GM12878 (cell line): ENCODE data around the gene STAMBPL1. TPM values are rescaled to one million over a fixed set of nuclear protein-coding genes. Genes with fewer than 3 reads are reported as not detected.

Experiments
- ATAC-seq: fragments of 200-7000 bp; cut with Tn5 transposase; 3 replicates; pipeline ENCODE4 v1.9.1; 2020; ENCODE audit warnings: mild to moderate bottlenecking, moderate library complexity
- BruUV-seq: library from RNA; stranded (reverse); fragments of 400-500 nt; replicated peaks from 2 replicates; lab custom pipeline; 2021; lab: Mats Ljungman, UMichigan
- CTCF ChIA-PET: fragments of 300-600 bp; sonication (Branson Sonifier 250); formaldehyde crosslinking; extraction: SDS; loops from one replicate; lab custom pipeline; 2021; ENCODE audit warnings: inconsistent platforms; lab: Yijun Ruan, JAX
- POLR2A ChIA-PET: fragments of 350-600 bp; formaldehyde crosslinking; extraction: SDS; loops from one replicate; lab custom pipeline; 2021; ENCODE audit warnings: inconsistent platforms; lab: Charles Lee
- RAD21 ChIA-PET: fragments of 300-600 bp; sonication (Branson Sonifier 250); formaldehyde crosslinking; loops from one replicate; lab custom pipeline; 2023; ENCODE audit warnings: antibody characterized with exemption; ENCODE audit not compliant: unreplicated experiment; lab: Charles Lee
- SMC1A ChIA-PET: fragments of 300-600 bp; sonication (Branson Sonifier 250); formaldehyde crosslinking; loops from one replicate; lab custom pipeline; 2023; ENCODE audit not compliant: unreplicated experiment, uncharacterized antibody; lab: Charles Lee
- DNase-seq: peaks from one replicate; pipeline ENCODE4 v3.0.0-alpha.2; 2011; ENCODE audit warnings: low read depth, low spot score
- FAIRE-seq: peaks from 3 replicates; lab custom pipeline; 2011; peaks lifted over from hg19 to GRCh38; lab: Jason Lieb, UNC
- H2AFZ ChIP-seq: 2 replicates; pipeline ENCODE4 v1.6.0; 2011; ENCODE audit warnings: low read depth, low read length, control low read depth; ENCODE audit not compliant: control insufficient read depth
- H3K27ac ChIP-seq: 2 replicates; pipeline ENCODE4 v1.5.1; 2011; ENCODE audit warnings: control low read depth; ENCODE audit not compliant: control insufficient read depth, insufficient read depth
- H3K27me3 ChIP-seq, 2 experiments: replicated peaks in 1 of 2; 2 replicates each; pipeline versions ENCODE4 v1.6.0 to v1.6.1; 2011; ENCODE audit warnings: low read length in 1 of 2; ENCODE audit not compliant: control insufficient read depth in 2 of 2, insufficient read depth in 2 of 2
- H3K36me3 ChIP-seq, 2 experiments: 2 replicates each; pipeline ENCODE4 v1.5.1; 2011; ENCODE audit warnings: low read length in 1 of 2; ENCODE audit not compliant: control insufficient read depth in 2 of 2, insufficient read depth in 2 of 2
- H3K4me1 ChIP-seq: 2 replicates; pipeline ENCODE4 v1.6.1; 2011; ENCODE audit warnings: mild to moderate bottlenecking, low read length, moderate library complexity, mixed read lengths; ENCODE audit not compliant: control insufficient read depth, insufficient read depth
- H3K4me2 ChIP-seq: 2 replicates; pipeline ENCODE4 v1.6.0; 2011; ENCODE audit warnings: control low read depth; ENCODE audit not compliant: control insufficient read depth, insufficient read depth
- H3K4me3 ChIP-seq: fragments of 200-600 bp; sonication (generic); 2 replicates; pipeline ENCODE4 v1.5.1; 2016
- H3K79me2 ChIP-seq: 2 replicates; pipeline ENCODE4 v1.6.0; 2011; ENCODE audit warnings: low read length; ENCODE audit not compliant: control insufficient read depth, insufficient read depth
- H3K9ac ChIP-seq: 2 replicates; pipeline ENCODE4 v1.8.0; 2011; ENCODE audit warnings: low read length, control low read depth, mixed read lengths; ENCODE audit not compliant: control insufficient read depth, insufficient read depth
- H3K9me3 ChIP-seq: replicated peaks from 3 replicates; pipeline ENCODE4 v1.5.1; 2011; ENCODE audit warnings: mild to moderate bottlenecking, low read length; ENCODE audit not compliant: control insufficient read depth, insufficient read depth
- H4K20me1 ChIP-seq: 2 replicates; pipeline ENCODE4 v1.6.0; 2011; ENCODE audit not compliant: control insufficient read depth, insufficient read depth
- ATF2 ChIP-seq: IDR thresholded peaks from 2 replicates; pipeline ENCODE4 v1.6.1; 2012; ENCODE audit warnings: low read length, inconsistent platforms
- CEBPB ChIP-seq, 2 experiments: fragments of 150-350 bp in 1 of 2; IDR thresholded peaks; 2 replicates each; pipeline ENCODE4 v1.6.1; 2012 to 2014; ENCODE audit warnings: low read depth in 2 of 2, low read length in 2 of 2, borderline replicate concordance in 1 of 2, inconsistent platforms in 1 of 2
- MYB ChIP-seq: fragments of 150-350 bp; IDR thresholded peaks from 2 replicates; pipeline ENCODE4 v1.6.1; 2014; ENCODE audit warnings: mild to moderate bottlenecking, low read depth, low read length, borderline replicate concordance
- NFYA ChIP-seq: IDR thresholded peaks from 2 replicates; pipeline ENCODE4 v1.6.1; 2011; ENCODE audit warnings: low read depth, mild to moderate bottlenecking, low read length, improper control_type of control experiment, borderline replicate concordance
- PBX3 ChIP-seq: IDR thresholded peaks from 2 replicates; pipeline ENCODE4 v1.6.1; 2011; ENCODE audit warnings: mild to moderate bottlenecking, low read depth, low read length, moderate library complexity; ENCODE audit not compliant: insufficient replicate concordance
- RBBP5 ChIP-seq: fragments of 200-600 bp; sonication (generic); conservative IDR thresholded peaks from 2 replicates; pipeline ENCODE4 v1.6.1; 2016
- USF2 ChIP-seq: IDR thresholded peaks from 2 replicates; pipeline ENCODE4 v1.6.1; 2011; ENCODE audit warnings: low read depth, low read length, improper control_type of control experiment, borderline replicate concordance
- WGBS: methylation state at CpG from one replicate; pipeline ENCODE4 v1.1.6; 2016; ENCODE audit warnings: low lambda C conversion rate; ENCODE audit not compliant: insufficient replicate concordance, insufficient coverage; ENCODE audit errors: missing lambda C conversion rate; 5-methylcytosine and 5-hydroxymethylcytosine counted together
- in situ Hi-C: fragments of 300-500 bp; cut with MboI; formaldehyde crosslinking; loops from 9 replicates; pipeline ENCODE4 v1.14.3; 2018; ENCODE audit warnings: mixed read lengths
- intact Hi-C: fragments of 100-400 bp; cut with micrococcal nuclease; formaldehyde crosslinking; loops from one replicate; pipeline ENCODE4 v1.14.2; 2022; ENCODE audit not compliant: unreplicated experiment
- polyA plus RNA-seq, 11 experiments: library from polyadenylated mRNA; depleted of rRNA in 4 of 11; unstranded in 6 of 11; stranded (reverse) in 5 of 11; fragments of >200 nt; fragmentation: Nextera tagmentation in 4 of 11; fragmentation: Illumina TruSeq in 1 of 11; extraction: Ambion mirVana in 4 of 11; extraction: Trizol in 1 of 11; gene quantifications; 1 replicate in 1 of 11; 2 replicates in 10 of 11; pipeline versions ENCODE4 v1.2.1 to v1.2.3, GENCODE V29; 2011 to 2016; ENCODE audit warnings: inconsistent platforms in 2 of 11, missing spikeins in 2 of 11, low read depth in 1 of 11
- total RNA-seq, 4 experiments: library from RNA; depleted of rRNA in 3 of 4; stranded (reverse); fragments of >200 nt in 3 of 4; fragmentation: Illumina TruSeq in 1 of 4; extraction: Trizol in 1 of 4; gene quantifications; 2 replicates each; pipeline versions ENCODE4 v1.2.1 to v1.2.3, GENCODE V29; 2013 to 2021
- TF ChIP-seq, protein P1 (sequence below): fragments of 450-650 bp; IDR thresholded peaks from 2 replicates; pipeline ENCODE4 v1.6.1; 2016; ENCODE audit warnings: mild to moderate bottlenecking
- TF ChIP-seq, protein P2 (sequence below): fragments of 450-650 bp; IDR thresholded peaks from 2 replicates; pipeline ENCODE4 v1.6.1; 2016; ENCODE audit warnings: mild to moderate bottlenecking, moderate library complexity, borderline replicate concordance

The STAMBPL1 gene
- total and polyA plus RNA-seq, 10 of the 15 experiments (the other 5 are each of a cell fraction or from before 2014, with no cell fraction given): 7.5 to 44.1 (median 25.4) TPM

- RAD21 ChIA-PET: interaction anchor here (1.0 to 1.5 kb wide), 3 partner anchors 25 to 72 kb away, joined by 3 to 6 read pairs (median 4); no protein-coding TSS in a partner anchor
- in situ Hi-C loops: no loop called here
- H3K9ac ChIP-seq: no peak overlapping the region
- no peaks in the 10 kb centered on the region for H3K27me3 ChIP-seq
- no peaks in the 10 kb centered on the region for H3K9me3 ChIP-seq
- CTCF ChIA-PET: interaction anchor here (1.2 to 11.9 kb wide), 4 partner anchors 8 to 72 kb away, joined by 4 to 160 read pairs (median 6); no protein-coding TSS in a partner anchor
- H4K20me1 ChIP-seq: no peaks in the 10 kb centered on the region
- no peaks in the 10 kb centered on the region for H3K79me2 ChIP-seq
- ATAC-seq: no peak
- H3K4me2 ChIP-seq: no peak overlapping the region
- SMC1A ChIA-PET: interaction anchor here (7.2 kb wide), 1 partner anchor 25 kb away, joined by 82 read pairs; no protein-coding TSS in a partner anchor
- H2AFZ ChIP-seq: no peak overlapping the region
- H3K4me1 ChIP-seq: no peaks in the 10 kb centered on the region
- no peak for FAIRE-seq
- no peaks in the 10 kb centered on the region for H3K36me3 ChIP-seq
- H3K27ac ChIP-seq: no peak overlapping the region
- POLR2A ChIA-PET: no interaction called here
- no TSS peak for BruUV-seq
- DNase-seq: no peak
- 52% methylated on average over 1 of the region's 1 CpG for WGBS
- intact Hi-C loops: no loop called here
- no peak overlapping the region for H3K4me3 ChIP-seq
- TF ChIP-seq USF2 (no peak), ATF2 (no peak), MYB (no peak), RBBP5 (no peak), PBX3 (no peak), CEBPB (IDR thresholded peaks at IDR 0.05; ENCODE audit: borderline replicate concordance in 1 of 2, low read depth in 2 of 2, low read length in 2 of 2) (no peak), NFYA (no peak)
- TF ChIP-seq, protein P1, sequence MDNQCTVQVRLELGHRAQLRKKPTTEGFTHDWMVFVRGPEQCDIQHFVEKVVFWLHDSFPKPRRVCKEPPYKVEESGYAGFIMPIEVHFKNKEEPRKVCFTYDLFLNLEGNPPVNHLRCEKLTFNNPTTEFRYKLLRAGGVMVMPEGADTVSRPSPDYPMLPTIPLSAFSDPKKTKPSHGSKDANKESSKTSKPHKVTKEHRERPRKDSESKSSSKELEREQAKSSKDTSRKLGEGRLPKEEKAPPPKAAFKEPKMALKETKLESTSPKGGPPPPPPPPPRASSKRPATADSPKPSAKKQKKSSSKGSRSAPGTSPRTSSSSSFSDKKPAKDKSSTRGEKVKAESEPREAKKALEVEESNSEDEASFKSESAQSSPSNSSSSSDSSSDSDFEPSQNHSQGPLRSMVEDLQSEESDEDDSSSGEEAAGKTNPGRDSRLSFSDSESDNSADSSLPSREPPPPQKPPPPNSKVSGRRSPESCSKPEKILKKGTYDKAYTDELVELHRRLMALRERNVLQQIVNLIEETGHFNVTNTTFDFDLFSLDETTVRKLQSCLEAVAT: no peak
- TF ChIP-seq, protein P2, sequence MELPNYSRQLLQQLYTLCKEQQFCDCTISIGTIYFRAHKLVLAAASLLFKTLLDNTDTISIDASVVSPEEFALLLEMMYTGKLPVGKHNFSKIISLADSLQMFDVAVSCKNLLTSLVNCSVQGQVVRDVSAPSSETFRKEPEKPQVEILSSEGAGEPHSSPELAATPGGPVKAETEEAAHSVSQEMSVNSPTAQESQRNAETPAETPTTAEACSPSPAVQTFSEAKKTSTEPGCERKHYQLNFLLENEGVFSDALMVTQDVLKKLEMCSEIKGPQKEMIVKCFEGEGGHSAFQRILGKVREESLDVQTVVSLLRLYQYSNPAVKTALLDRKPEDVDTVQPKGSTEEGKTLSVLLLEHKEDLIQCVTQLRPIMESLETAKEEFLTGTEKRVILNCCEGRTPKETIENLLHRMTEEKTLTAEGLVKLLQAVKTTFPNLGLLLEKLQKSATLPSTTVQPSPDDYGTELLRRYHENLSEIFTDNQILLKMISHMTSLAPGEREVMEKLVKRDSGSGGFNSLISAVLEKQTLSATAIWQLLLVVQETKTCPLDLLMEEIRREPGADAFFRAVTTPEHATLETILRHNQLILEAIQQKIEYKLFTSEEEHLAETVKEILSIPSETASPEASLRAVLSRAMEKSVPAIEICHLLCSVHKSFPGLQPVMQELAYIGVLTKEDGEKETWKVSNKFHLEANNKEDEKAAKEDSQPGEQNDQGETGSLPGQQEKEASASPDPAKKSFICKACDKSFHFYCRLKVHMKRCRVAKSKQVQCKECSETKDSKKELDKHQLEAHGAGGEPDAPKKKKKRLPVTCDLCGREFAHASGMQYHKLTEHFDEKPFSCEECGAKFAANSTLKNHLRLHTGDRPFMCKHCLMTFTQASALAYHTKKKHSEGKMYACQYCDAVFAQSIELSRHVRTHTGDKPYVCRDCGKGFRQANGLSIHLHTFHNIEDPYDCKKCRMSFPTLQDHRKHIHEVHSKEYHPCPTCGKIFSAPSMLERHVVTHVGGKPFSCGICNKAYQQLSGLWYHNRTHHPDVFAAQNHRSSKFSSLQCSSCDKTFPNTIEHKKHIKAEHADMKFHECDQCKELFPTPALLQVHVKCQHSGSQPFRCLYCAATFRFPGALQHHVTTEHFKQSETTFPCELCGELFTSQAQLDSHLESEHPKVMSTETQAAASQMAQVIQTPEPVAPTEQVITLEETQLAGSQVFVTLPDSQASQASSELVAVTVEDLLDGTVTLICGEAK: no peak
Observed at GRCh38 chr10:88861036-88861435, 19.0 kb upstream of the STAMBPL1 start.
